C4-2B (cell line): Measurements from ENCODE around the gene ADAT3.

Source experiments
- ZFX ChIP-seq: fragments of 450-650 bp; IDR thresholded peaks from 2 replicates; pipeline ENCODE4 v1.6.1; 2017
- TF ChIP-seq, protein P1 (sequence below): fragments of 450-650 bp; conservative IDR thresholded peaks from 2 replicates; pipeline ENCODE4 v1.5.1; 2017; ENCODE audit warnings: mild to moderate bottlenecking

DNA sequence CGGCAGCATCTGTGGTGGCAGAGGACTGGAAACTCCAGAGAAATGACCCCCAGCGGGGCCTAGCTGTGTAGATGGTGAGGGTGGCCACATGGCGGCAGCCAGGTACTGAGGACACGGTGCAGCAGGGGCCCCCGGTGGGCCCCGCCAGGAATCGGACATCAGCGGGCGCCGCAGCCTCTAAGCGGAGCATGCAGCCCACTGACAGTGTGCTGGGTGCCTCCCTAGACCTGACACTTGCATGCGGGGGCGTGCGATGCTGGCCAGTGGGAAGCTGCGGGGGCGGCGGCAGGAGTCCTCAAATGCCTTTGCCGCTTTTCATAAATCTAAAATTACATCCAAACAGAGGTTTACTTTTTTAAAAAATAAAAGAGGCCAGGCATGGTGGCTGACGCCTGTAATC, 16.1 kb downstream of the ADAT3 start:
- TF ChIP-seq, protein P1, sequence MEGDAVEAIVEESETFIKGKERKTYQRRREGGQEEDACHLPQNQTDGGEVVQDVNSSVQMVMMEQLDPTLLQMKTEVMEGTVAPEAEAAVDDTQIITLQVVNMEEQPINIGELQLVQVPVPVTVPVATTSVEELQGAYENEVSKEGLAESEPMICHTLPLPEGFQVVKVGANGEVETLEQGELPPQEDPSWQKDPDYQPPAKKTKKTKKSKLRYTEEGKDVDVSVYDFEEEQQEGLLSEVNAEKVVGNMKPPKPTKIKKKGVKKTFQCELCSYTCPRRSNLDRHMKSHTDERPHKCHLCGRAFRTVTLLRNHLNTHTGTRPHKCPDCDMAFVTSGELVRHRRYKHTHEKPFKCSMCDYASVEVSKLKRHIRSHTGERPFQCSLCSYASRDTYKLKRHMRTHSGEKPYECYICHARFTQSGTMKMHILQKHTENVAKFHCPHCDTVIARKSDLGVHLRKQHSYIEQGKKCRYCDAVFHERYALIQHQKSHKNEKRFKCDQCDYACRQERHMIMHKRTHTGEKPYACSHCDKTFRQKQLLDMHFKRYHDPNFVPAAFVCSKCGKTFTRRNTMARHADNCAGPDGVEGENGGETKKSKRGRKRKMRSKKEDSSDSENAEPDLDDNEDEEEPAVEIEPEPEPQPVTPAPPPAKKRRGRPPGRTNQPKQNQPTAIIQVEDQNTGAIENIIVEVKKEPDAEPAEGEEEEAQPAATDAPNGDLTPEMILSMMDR: no peak
- no peak for TF ChIP-seq ZFX
